ENCODE results near the gene BCL6B.

The BCL6B gene

DNA sequence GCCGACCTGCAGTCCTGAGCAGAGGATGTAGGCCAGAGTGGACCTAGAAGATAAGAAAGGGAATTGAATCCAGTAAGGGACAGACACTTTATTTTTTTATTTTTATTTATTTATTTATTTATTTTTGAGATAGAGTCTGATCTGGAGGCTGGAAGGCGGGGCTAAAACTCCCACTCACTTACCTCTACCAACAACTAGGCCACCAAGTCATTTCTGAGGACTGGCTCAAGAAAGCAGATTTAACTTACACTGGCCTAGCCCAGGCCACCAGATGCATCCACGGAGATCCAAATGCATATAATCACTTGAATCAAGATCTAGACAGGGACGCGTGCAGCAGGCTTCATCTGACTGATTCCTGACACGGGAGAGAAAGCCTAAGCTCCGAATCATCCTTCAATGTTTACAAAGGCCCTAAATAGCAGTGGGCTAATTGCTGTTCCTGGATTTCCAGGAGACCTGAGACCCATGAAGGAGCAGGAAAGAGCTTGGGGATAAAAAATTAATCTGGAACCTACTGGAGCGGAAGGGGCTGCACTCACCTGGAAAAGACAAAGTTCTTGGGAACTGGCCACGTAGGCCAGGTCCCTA is 28.1 kb upstream of the BCL6B start:
- no peak overlapping the region for H3K4me2 ChIP-seq (ENCODE audit: insufficient read depth, low read length)
- no peak for ATAC-seq (ENCODE audit: insufficient read depth, low read depth)

DNA sequence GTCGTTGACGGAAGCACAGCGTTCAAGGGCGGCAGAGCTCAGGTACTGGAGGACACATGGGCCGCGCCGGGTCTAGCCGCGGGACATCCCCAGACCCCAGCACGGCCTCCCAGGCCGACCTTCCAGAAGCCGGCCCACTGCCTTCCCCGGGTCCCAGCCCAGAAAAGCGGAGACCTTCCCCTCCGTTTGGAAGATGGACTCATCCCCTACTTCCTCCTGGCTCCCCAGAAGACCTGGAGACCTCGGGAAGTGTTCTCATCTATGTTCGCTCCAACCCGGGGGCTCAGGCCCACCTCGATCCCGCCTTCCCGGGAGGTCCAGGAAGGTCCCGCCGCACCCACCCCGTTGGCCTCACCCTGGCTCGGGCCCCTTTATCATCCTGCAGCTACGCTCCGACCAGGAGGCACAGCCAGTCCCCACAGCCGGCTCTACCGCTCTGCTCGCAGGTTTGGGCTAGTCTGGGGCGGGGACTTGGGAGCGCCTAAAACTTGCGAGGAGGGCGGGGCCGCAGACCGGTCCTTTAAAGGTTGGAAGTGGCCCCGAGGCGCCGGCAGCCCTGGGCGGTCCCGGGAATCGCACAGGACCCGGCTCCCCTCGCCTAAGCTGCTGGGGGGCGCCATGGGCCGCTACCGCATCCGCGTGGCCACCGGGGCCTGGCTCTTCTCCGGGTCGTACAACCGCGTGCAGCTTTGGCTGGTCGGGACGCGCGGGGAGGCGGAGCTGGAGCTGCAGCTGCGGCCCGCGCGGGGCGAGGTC is 27.2 kb upstream of the BCL6B start, which contains the start of gene ALOX12:
TSS of gene ALOX12 (plus strand) at position 550 of the 756 bp plus-strand sequence. CDS start at position 619, 69 bp downstream.
- H3K27ac ChIP-seq (ENCODE audit: low read length) = no peak within 1 kb of the TSS
- no peak within 1 kb of the TSS for H2AFZ ChIP-seq (ENCODE audit: low read depth, low read length)
- DNase-seq (no peak), ATAC-seq (ENCODE audit: insufficient read depth, low read depth) (no peak)
- H3K36me3 ChIP-seq (ENCODE audit: insufficient read depth, low read length) = peaks cover 33% of the 10 kb centered on the region
- no peaks in the 10 kb centered on the region for H3K79me2 ChIP-seq (ENCODE audit: insufficient read depth, low read length)
- no peak within 1 kb of the TSS for H3K4me3 ChIP-seq (ENCODE audit: low read depth in 1 of 2, low read length in 2 of 2)
- no peak within 1 kb of the TSS for H3K9ac ChIP-seq (ENCODE audit: low read depth, low read length)
- no peaks in the 10 kb centered on the region for H4K20me1 ChIP-seq (ENCODE audit: insufficient read depth, low read length)
- H3K4me2 ChIP-seq (ENCODE audit: insufficient read depth, low read length) = no peak within 1 kb of the TSS
- TF ChIP-seq, protein P1, sequence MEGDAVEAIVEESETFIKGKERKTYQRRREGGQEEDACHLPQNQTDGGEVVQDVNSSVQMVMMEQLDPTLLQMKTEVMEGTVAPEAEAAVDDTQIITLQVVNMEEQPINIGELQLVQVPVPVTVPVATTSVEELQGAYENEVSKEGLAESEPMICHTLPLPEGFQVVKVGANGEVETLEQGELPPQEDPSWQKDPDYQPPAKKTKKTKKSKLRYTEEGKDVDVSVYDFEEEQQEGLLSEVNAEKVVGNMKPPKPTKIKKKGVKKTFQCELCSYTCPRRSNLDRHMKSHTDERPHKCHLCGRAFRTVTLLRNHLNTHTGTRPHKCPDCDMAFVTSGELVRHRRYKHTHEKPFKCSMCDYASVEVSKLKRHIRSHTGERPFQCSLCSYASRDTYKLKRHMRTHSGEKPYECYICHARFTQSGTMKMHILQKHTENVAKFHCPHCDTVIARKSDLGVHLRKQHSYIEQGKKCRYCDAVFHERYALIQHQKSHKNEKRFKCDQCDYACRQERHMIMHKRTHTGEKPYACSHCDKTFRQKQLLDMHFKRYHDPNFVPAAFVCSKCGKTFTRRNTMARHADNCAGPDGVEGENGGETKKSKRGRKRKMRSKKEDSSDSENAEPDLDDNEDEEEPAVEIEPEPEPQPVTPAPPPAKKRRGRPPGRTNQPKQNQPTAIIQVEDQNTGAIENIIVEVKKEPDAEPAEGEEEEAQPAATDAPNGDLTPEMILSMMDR (IDR thresholded peaks at IDR 0.05; ENCODE audit: borderline replicate concordance, extremely low read depth, low read length, poor library complexity, severe bottlenecking) = no peak
- no peak for TF ChIP-seq EZH2 (IDR thresholded peaks at IDR 0.05; ENCODE audit: borderline replicate concordance, low read depth, low read length, severe bottlenecking)
- no peaks in the 10 kb centered on the region for H3K9me3 ChIP-seq (ENCODE audit: insufficient read depth, low read length, severe bottlenecking)
- no peaks in the 10 kb centered on the region for H3K4me1 ChIP-seq (ENCODE audit: insufficient read depth, low read length)
- H3K27me3 ChIP-seq (ENCODE audit: insufficient read depth, low read length, poor library complexity) = no peaks in the 10 kb centered on the region

More for the DNA sequence above, 28.1 kb upstream of the BCL6B start:
- TF ChIP-seq, protein P1 (IDR thresholded peaks at IDR 0.05; ENCODE audit: borderline replicate concordance, extremely low read depth, low read length, poor library complexity, severe bottlenecking) = no peak
- TF ChIP-seq EZH2 (IDR thresholded peaks at IDR 0.05; ENCODE audit: borderline replicate concordance, low read depth, low read length, severe bottlenecking) = no peak
- H3K4me3 ChIP-seq (ENCODE audit: low read depth in 1 of 2, low read length in 2 of 2) = no peak overlapping the region
- no peaks in the 10 kb centered on the region for H4K20me1 ChIP-seq (ENCODE audit: insufficient read depth, low read length)
- H3K27me3 ChIP-seq (ENCODE audit: insufficient read depth, low read length, poor library complexity) = no peaks in the 10 kb centered on the region
- H3K79me2 ChIP-seq (ENCODE audit: insufficient read depth, low read length) = no peaks in the 10 kb centered on the region
- no peak overlapping the region for H3K9ac ChIP-seq (ENCODE audit: low read depth, low read length)
- H3K36me3 ChIP-seq (ENCODE audit: insufficient read depth, low read length) = peaks cover 23% of the 10 kb centered on the region
- H3K27ac ChIP-seq (ENCODE audit: low read length) = no peak overlapping the region
- H2AFZ ChIP-seq (ENCODE audit: low read depth, low read length) = no peak overlapping the region
- no peak for DNase-seq
- no peaks in the 10 kb centered on the region for H3K9me3 ChIP-seq (ENCODE audit: insufficient read depth, low read length, severe bottlenecking)
- no peaks in the 10 kb centered on the region for H3K4me1 ChIP-seq (ENCODE audit: insufficient read depth, low read length)

DNA sequence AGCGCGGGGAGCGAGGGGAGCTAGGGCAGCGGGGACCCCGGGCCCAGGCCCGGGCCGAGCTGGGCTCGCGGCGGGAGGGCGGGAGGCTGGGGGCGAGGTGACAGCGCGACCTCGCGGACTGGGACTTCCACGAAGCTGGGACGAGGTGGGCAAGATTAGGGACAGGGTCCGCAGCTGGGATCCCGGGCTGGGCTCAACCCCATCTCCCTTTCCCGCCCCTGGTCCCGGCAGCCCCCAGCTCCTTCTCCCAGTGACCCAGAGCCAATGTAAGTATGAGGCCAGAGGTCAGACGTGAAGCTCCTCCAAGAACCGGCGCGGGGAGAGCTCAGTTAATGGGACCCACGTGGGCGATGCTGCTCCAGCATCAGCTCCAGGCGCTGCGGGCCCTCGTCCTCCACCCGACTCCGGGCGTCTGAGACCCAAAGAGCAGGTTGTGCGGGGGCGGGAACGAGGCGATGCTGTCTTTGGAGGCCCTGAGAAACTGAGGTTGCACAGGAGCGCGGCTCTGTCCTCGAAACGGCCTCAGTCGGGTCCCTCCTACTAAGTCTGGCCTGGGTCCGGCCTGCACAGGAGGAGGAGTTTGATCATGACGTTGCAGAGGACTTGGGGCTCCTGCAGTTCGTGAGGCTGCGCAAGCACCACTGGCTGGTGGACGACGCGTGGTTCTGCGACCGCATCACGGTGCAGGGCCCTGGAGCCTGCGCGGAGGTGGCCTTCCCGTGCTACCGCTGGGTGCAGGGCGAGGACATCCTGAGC is 26.4 kb upstream of the BCL6B start:
- DNase-seq (no peak), ATAC-seq (ENCODE audit: insufficient read depth, low read depth) (no peak)
- TF ChIP-seq EZH2 (IDR thresholded peaks at IDR 0.05; ENCODE audit: borderline replicate concordance, low read depth, low read length, severe bottlenecking) = no peak
- TF ChIP-seq, protein P1 (IDR thresholded peaks at IDR 0.05; ENCODE audit: borderline replicate concordance, extremely low read depth, low read length, poor library complexity, severe bottlenecking) = no peak
- H3K36me3 ChIP-seq (ENCODE audit: insufficient read depth, low read length) = peaks cover 40% of the 10 kb centered on the region
- no peak overlapping the region for H3K4me2 ChIP-seq (ENCODE audit: insufficient read depth, low read length)
- no peaks in the 10 kb centered on the region for H3K9me3 ChIP-seq (ENCODE audit: insufficient read depth, low read length, severe bottlenecking)
- no peak overlapping the region for H3K27ac ChIP-seq (ENCODE audit: low read length)
- H3K27me3 ChIP-seq (ENCODE audit: insufficient read depth, low read length, poor library complexity) = no peaks in the 10 kb centered on the region
- no peak overlapping the region for H2AFZ ChIP-seq (ENCODE audit: low read depth, low read length)
- no peaks in the 10 kb centered on the region for H3K79me2 ChIP-seq (ENCODE audit: insufficient read depth, low read length)
- 0 out of 2 replicates have a peak, but pooled peaks cover 2% of the 10 kb centered on the region for H4K20me1 ChIP-seq (ENCODE audit: insufficient read depth, low read length)
- H3K4me3 ChIP-seq (ENCODE audit: low read depth in 1 of 2, low read length in 2 of 2) = no peak overlapping the region
- H3K9ac ChIP-seq (ENCODE audit: low read depth, low read length) = no peak overlapping the region
- no peaks in the 10 kb centered on the region for H3K4me1 ChIP-seq (ENCODE audit: insufficient read depth, low read length)

Measured in DND-41 (cell line).